Stimulated activated naive CD8-positive, alpha-beta T cell treated with anti-CD3 and anti-CD28 coated beads, Interleukin-15, Interleukin-2, amounts not matched to agents 100 ng/mL and 50 ng/mL, for 24 hours (primary cell): ENCODE results near the gene LRRC1.

Experiments used
- H3K27ac Mint-ChIP-seq: one replicate; pipeline ENCODE4 v1.8.0; 2021; ENCODE audit warnings: mild to moderate bottlenecking, mixed read lengths
- H3K27me3 Mint-ChIP-seq: one replicate; pipeline ENCODE4 v1.8.0; 2021; ENCODE audit warnings: mixed read lengths
- H3K36me3 Mint-ChIP-seq: one replicate; pipeline ENCODE4 v1.8.0; 2021; ENCODE audit warnings: low read depth, mixed read lengths
- H3K4me1 Mint-ChIP-seq: one replicate; pipeline ENCODE4 v1.8.0; 2021; ENCODE audit warnings: low read depth, mixed read lengths
- H3K4me3 Mint-ChIP-seq: one replicate; pipeline ENCODE4 v1.8.0; 2021; ENCODE audit warnings: mild to moderate bottlenecking, mixed read lengths
- H3K9me3 Mint-ChIP-seq: one replicate; pipeline ENCODE4 v1.8.0; 2021; ENCODE audit warnings: mixed read lengths

The LRRC1 gene

DNA sequence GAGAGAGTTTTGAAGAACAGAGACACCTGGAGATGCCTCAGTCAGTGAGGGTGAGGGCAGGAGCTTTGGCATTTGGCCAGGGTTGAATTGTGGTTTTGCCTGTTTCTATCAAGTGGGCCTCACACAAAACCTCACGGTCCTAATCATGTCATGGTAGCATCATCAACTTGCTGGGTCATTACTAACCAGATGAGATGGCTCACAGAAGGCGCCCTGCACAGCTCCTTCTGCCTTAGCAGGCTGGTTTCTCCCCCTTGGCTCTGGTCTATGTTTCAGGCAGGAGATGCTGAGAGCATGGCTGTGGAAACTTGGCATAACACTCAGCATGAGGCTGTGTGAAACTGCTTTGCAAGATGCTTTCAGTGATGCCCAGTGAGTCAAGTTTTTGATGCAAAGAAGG lies 99.3 kb downstream of the LRRC1 start:
- Mint-ChIP-seq H3K4me1 (peaks cover 17% of the 10 kb centered on the region), H3K36me3 (peaks cover 4% of the 10 kb centered on the region), H3K9me3 (no peaks in the 10 kb centered on the region), H3K27ac (no peak overlapping the region), H3K27me3 (no peaks in the 10 kb centered on the region), H3K4me3 (no peak overlapping the region)

DNA sequence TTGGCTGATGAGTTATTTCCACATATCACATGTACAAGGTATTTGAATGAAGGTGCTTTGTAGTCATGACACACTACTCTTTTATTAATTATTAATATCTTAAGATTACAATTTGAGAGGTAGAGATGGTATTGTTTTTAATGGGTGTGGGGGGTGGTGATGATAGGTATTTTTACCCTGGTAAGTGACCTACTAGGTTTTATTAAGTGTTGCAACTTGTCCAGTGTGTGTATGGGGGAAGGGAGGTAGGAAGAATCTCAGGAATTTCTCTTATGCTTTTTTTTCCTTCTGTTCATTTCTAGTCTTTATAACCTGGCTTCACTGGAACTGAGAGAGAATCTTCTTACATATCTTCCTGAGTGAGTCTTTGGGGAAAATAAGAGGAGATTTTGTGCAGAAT lies 101.4 kb downstream of the LRRC1 start:
- no peaks in the 10 kb centered on the region for H3K27me3 Mint-ChIP-seq
- peaks cover 17% of the 10 kb centered on the region for H3K4me1 Mint-ChIP-seq
- H3K36me3 Mint-ChIP-seq, result peaks cover 9% of the 10 kb centered on the region
- H3K27ac Mint-ChIP-seq, result no peak overlapping the region
- H3K9me3 Mint-ChIP-seq, result no peaks in the 10 kb centered on the region
- no peak overlapping the region for H3K4me3 Mint-ChIP-seq

- Mint-ChIP-seq H3K36me3 (peaks cover 9% of the 10 kb centered on the region), H3K4me3 (no peak overlapping the region), H3K9me3 (no peaks in the 10 kb centered on the region), H3K4me1 (peaks cover 12% of the 10 kb centered on the region), H3K27me3 (no peaks in the 10 kb centered on the region), H3K27ac (no peak overlapping the region)
These were observed 103.4 kb downstream of the LRRC1 start for GRCh38 chr6:53898026-53898795.

GRCh38 chr6:53899512-53899911 lies 104.7 kb downstream of the LRRC1 start:
- H3K4me1 Mint-ChIP-seq, result peaks cover 3% of the 10 kb centered on the region
- H3K36me3 Mint-ChIP-seq, result peaks cover 11% of the 10 kb centered on the region

GRCh38 chr6:53903357-53903756 lies 108.6 kb downstream of the LRRC1 start:
- Mint-ChIP-seq H3K27me3 (no peaks in the 10 kb centered on the region), H3K36me3 (peaks cover 14% of the 10 kb centered on the region), H3K9me3 (no peaks in the 10 kb centered on the region), H3K4me3 (no peak overlapping the region), H3K4me1 (no peaks in the 10 kb centered on the region), H3K27ac (no peak overlapping the region)

More at GRCh38 chr6:53899512-53899911, 104.7 kb downstream of the LRRC1 start:
- no peaks in the 10 kb centered on the region for H3K27me3 Mint-ChIP-seq
- H3K4me3 Mint-ChIP-seq, result no peak overlapping the region
- no peak overlapping the region for H3K27ac Mint-ChIP-seq
- H3K9me3 Mint-ChIP-seq, result no peaks in the 10 kb centered on the region

- peaks cover 10% of the 10 kb centered on the region for H3K36me3 Mint-ChIP-seq
- no peaks in the 10 kb centered on the region for H3K4me1 Mint-ChIP-seq
These were observed 111.3 kb downstream of the LRRC1 start for GRCh38 chr6:53906103-53906502.

DNA sequence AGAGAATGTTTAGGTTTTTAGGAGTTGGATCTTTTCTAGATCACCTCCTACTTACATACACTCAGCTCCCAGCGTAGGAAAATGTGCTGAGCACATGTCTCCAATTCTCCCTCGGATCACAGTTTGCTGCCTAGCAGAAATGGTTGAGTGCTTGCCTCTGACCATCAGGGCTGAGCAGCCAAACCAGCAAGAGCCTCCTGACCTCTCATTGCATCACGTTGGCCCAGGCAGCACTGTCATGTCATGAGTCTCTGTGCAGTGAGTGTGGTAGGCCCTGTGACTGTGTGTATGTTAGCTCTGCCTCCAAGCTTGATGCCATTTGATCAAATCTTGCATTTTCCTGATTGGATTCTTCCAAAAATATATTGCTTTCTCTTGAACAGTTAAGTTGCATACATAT lies 112.0 kb downstream of the LRRC1 start:
- peaks cover 10% of the 10 kb centered on the region for H3K36me3 Mint-ChIP-seq
- no peaks in the 10 kb centered on the region for H3K27me3 Mint-ChIP-seq
- H3K27ac Mint-ChIP-seq, result no peak overlapping the region
- no peak overlapping the region for H3K4me3 Mint-ChIP-seq
- H3K9me3 Mint-ChIP-seq, result no peaks in the 10 kb centered on the region
- H3K4me1 Mint-ChIP-seq, result no peaks in the 10 kb centered on the region

More at GRCh38 chr6:53906103-53906502, 111.3 kb downstream of the LRRC1 start:
- H3K27me3 Mint-ChIP-seq, result no peaks in the 10 kb centered on the region
- H3K27ac Mint-ChIP-seq, result no peak overlapping the region
- no peaks in the 10 kb centered on the region for H3K9me3 Mint-ChIP-seq
- H3K4me3 Mint-ChIP-seq, result no peak overlapping the region

DNA sequence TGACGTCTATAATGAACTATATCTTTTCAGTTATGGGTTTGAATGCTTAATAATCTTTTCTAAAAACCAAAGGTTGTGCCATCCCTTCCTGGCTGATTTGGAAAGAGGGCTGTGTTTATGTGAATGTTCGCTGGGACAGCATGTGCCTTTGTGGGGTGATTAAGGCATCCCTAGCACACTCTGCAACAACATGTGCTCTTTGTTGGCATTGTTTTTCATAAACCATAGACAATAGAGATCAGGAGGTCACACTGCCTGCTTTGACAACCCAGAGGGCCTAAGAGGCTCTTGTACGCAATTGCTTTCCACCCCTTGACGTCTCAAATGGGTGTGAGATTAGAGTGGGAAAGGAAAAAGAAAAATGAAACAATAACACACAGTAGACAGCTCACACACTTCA lies 116.0 kb downstream of the LRRC1 start:
- Mint-ChIP-seq H3K27ac (no peak overlapping the region), H3K36me3 (peaks cover 9% of the 10 kb centered on the region), H3K4me3 (no peak overlapping the region), H3K9me3 (no peaks in the 10 kb centered on the region), H3K4me1 (no peaks in the 10 kb centered on the region), H3K27me3 (no peaks in the 10 kb centered on the region)

DNA sequence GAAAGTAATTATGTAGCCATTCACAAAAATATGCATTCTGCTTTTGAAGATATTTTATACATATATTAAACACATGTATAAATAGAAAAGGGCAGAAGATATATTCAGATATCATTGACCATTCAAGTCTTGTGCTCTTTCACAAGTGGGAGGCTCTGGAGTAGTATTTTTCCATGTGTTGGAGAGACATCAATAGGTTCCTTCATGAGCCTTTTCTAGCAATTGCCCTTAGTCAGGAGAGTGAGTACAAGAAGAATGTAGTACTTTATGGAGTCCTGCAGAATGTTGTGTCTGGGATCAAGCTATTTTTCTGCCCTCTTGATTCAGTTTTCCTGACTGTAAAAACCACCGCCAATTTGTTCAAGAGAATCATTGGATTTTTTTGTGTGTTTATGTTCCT lies 117.9 kb downstream of the LRRC1 start:
- Mint-ChIP-seq H3K9me3 (no peaks in the 10 kb centered on the region), H3K36me3 (peaks cover 9% of the 10 kb centered on the region), H3K4me3 (no peak overlapping the region), H3K27me3 (no peaks in the 10 kb centered on the region), H3K4me1 (no peaks in the 10 kb centered on the region), H3K27ac (no peak overlapping the region)

DNA sequence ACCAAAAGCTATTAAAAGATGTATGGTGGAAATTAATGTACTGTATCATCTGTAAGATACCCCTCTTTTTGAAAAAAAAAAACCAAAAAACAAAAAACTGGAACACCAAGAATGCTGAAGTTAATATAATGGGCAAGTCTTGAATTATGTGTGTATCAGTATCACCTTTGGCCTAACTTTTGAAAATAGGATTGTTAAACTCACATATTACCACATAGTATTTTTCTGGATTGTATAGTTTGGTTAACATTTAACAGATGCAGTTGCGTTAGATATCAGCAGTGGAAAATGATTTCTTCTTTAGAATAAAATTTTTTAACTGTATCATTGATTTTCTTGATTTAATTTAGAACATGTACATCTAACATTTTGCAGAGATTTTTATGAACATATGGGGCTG lies 118.5 kb downstream of the LRRC1 start:
- peaks cover 9% of the 10 kb centered on the region for H3K36me3 Mint-ChIP-seq
- H3K27me3 Mint-ChIP-seq, result no peaks in the 10 kb centered on the region
- no peak overlapping the region for H3K27ac Mint-ChIP-seq
- H3K4me3 Mint-ChIP-seq, result no peak overlapping the region
- no peaks in the 10 kb centered on the region for H3K9me3 Mint-ChIP-seq
- no peaks in the 10 kb centered on the region for H3K4me1 Mint-ChIP-seq

GRCh38 chr6:53915026-53915691 lies 120.4 kb downstream of the LRRC1 start:
- H3K4me3 Mint-ChIP-seq, result no peak overlapping the region
- H3K4me1 Mint-ChIP-seq, result no peaks in the 10 kb centered on the region
- H3K27ac Mint-ChIP-seq, result no peak overlapping the region
- H3K27me3 Mint-ChIP-seq, result no peaks in the 10 kb centered on the region
- H3K36me3 Mint-ChIP-seq, result peaks cover 14% of the 10 kb centered on the region
- no peaks in the 10 kb centered on the region for H3K9me3 Mint-ChIP-seq

GRCh38 chr6:53916804-53917463 lies 122.1 kb downstream of the LRRC1 start:
- peaks cover 24% of the 10 kb centered on the region for H3K36me3 Mint-ChIP-seq
- H3K4me1 Mint-ChIP-seq, result no peaks in the 10 kb centered on the region
- no peaks in the 10 kb centered on the region for H3K9me3 Mint-ChIP-seq
- H3K27me3 Mint-ChIP-seq, result no peaks in the 10 kb centered on the region
- H3K4me3 Mint-ChIP-seq, result no peak overlapping the region
- H3K27ac Mint-ChIP-seq, result no peak overlapping the region

DNA sequence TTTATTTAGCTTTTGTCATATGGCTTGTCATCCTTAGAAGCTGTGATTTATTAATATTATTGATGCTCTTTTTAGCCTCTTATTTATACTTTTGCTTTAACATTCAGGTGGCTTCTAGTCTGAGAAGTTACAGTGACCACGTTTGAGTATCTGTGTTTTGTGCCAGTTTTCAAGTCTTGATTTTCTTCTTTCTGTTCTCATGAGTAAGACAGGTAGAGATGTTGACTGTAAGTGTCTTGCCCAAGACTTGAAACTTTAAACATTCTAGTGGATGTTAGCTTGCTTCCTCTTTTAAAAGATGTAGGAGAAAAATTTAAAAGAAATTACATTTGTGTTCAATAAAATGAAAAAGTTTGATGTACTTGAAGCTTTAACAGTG lies 122.6 kb downstream of the LRRC1 start:
- Mint-ChIP-seq H3K4me3 (no peak overlapping the region), H3K9me3 (no peaks in the 10 kb centered on the region), H3K27ac (no peak overlapping the region), H3K4me1 (no peaks in the 10 kb centered on the region), H3K36me3 (peaks cover 24% of the 10 kb centered on the region), H3K27me3 (no peaks in the 10 kb centered on the region)

- Mint-ChIP-seq H3K27ac (no peak overlapping the region), H3K4me1 (no peaks in the 10 kb centered on the region), H3K9me3 (no peaks in the 10 kb centered on the region), H3K4me3 (no peak overlapping the region), H3K27me3 (no peaks in the 10 kb centered on the region), H3K36me3 (peaks cover 16% of the 10 kb centered on the region)
These were observed 124.2 kb downstream of the LRRC1 start for GRCh38 chr6:53918854-53919510.

DNA sequence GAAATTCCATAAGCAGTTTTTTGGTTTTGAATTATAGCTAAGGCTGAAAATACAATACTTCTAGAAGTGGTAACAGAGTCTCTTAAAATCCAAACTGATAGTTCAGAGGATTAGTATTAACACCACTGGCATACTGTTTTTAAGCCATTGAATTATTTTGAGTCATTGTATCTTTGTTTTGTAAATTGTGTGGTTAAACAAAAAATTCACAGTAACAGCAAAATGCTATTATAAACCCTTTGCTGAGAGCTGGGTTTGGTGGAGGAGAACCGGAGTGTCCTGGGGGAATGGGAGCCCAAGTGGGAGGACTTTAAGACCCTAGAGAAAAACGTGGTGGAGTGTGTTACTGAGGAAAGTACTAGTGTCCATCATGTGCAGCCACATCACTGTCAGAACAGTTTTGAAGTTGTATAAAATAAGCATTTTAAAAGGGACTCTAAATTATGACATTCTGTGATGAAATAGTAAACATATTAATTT lies 125.1 kb downstream of the LRRC1 start:
- no peaks in the 10 kb centered on the region for H3K27me3 Mint-ChIP-seq

More for the DNA sequence above, 125.1 kb downstream of the LRRC1 start:
- Mint-ChIP-seq H3K4me1 (no peaks in the 10 kb centered on the region), H3K4me3 (no peak overlapping the region), H3K27ac (no peak overlapping the region), H3K36me3 (peaks cover 15% of the 10 kb centered on the region), H3K9me3 (no peaks in the 10 kb centered on the region)
